ENCODE results near the gene ABLIM2.

The ABLIM2 gene

GRCh38 chr4:8192748-8193738, 34.4 kb upstream of the ABLIM2 start:
- DNase-seq (ENCODE audit: low read depth in 2 of 2): no peak

GRCh38 chr4:8191136-8191747, 32.6 kb upstream of the ABLIM2 start:
- no peak for DNase-seq (ENCODE audit: low read depth in 2 of 2)

DNA sequence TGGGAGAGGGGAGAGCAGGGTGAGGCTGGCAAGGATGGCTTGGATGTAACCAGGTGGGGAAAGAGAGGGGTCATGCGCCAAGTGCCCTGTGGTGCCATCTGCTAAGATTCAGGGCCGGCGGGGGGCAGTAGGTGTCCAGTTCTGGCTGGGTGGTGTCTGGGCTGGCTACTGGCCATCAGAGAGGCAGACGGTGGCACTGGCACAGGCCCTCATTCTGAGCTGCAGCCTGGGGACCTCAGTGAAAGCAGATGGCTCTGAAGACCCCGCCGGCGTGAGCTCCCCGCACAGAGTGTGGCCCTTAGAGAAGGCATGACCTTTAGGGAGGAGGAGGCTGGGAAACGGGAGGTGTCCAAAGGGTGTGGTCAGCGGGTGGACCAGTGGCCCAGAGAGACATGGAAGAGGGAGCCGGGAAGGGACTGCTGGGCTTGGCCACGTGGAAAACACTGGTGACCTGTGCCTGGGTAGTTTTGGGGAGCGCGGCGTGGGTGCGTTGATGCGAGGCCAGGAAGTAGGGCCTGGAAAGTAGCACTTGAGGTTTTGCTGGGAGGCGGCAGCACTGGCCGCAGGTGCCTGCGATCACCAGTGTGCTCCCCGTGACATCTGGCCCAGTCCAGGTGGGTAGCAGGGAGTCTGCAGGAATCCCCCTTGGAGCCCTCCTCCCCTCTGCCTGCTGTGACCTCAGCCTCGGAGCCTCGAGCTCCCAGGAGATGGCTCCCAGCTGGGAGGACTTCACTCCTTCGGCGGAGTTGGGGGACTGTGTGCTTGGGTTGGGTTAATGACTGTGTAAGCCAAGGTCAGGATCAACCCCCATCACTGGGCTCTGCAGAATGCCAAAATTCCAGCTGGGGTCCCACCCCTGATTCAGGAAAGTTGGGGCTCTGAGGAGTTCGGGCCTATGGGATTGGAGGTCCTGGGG, 31.2 kb upstream of the ABLIM2 start:
- no peak for DNase-seq (ENCODE audit: low read depth in 2 of 2)

- no peak for DNase-seq (ENCODE audit: low read depth in 2 of 2)
Measured at GRCh38 chr4:8188743-8189550, 30.3 kb upstream of the ABLIM2 start.

GRCh38 chr4:8188085-8188484, 29.5 kb upstream of the ABLIM2 start:
- DNase-seq (ENCODE audit: low read depth in 2 of 2): no peak

DNA sequence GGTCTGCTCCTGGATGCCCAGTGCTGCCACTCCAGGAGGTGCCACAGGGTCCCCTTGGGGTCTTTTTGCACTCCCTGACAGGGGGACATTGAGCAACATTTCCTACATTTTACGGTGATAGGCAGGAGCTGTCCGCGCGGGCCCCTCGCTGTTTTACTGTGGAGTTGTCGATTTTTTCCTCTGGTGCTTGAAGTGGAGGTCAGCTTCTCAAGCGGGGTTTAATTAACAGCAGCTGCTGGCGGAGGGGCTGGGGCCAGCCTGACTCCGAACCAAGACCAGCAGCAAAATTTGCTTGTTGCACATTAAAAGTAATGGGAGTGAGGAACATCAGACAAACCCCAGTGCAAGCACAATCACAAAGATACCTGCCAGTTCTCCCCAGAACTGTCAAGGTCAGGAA, 27.3 kb upstream of the ABLIM2 start:
- no peak for DNase-seq (ENCODE audit: low read depth in 2 of 2)

GRCh38 chr4:8185295-8185694, 26.7 kb upstream of the ABLIM2 start:
- DNase-seq (ENCODE audit: low read depth in 2 of 2): no peak

DNA sequence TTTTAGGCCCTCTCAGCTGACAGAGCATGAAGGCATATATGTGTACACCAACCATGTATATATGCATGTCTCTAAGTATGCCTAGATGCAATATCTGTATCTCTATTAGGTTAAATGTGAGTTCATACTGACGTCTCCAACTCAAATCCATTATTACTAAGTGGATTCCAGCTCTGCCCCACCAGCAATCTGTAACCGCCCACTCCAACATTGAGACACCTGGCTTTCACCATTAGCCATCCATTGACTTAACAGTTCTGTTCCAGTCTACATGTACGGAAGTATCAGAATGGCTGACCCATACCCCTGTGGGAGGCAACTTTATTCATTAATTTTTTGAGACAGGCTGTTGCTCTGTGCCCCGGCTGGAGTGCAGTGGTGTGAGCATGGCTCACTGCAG, 25.4 kb upstream of the ABLIM2 start:
- no peak for DNase-seq (ENCODE audit: low read depth in 2 of 2)

GRCh38 chr4:8182858-8183725, 24.5 kb upstream of the ABLIM2 start:
- no peak for DNase-seq (ENCODE audit: low read depth in 2 of 2)

DNA sequence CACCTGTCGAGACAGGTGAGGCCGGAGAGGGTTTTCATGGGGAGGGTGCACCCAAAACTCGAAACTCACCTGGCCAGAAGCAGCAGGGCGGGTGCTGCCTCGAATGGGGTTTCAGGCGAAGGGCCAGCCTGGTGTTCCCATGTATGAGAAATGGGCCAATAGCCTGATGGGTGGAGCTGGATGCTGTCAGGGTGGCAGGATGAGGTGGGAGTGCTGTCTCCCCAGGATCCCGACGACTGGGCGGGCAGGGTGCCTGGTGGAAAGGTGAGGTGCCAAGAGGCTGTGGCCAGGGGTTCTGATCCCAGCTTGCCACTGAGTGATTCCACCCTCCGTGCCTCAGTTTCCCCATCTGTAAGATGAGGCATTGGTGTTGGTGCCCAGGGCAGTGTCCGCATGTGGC, 23.7 kb upstream of the ABLIM2 start:
- DNase-seq (ENCODE audit: low read depth in 2 of 2): no peak

GRCh38 chr4:8181844-8182243, 23.2 kb upstream of the ABLIM2 start:
- DNase-seq (ENCODE audit: low read depth in 2 of 2): no peak

DNA sequence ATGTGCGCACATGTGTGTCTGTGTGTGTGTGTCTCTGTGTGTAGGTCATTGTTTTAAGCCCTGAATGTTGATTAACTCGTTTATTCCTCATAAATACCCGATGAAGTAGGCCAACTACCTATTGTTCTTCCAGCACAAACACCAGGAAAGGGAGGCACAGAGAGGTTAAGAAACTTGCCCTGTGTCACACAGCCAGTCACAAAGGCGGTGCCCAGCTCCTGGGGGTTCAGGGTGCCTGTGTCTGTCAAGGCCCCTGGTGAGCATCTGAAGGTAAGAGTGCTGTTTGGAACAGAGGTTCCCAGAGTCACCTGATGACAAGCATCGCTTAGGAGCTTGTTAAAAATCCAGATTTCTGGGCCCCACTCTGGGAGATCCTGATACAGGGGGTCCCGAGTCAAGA, 22.5 kb upstream of the ABLIM2 start:
- DNase-seq (ENCODE audit: low read depth in 2 of 2): no peak

- DNase-seq (ENCODE audit: low read depth in 2 of 2): no peak
Measured at GRCh38 chr4:8180310-8181093, 21.9 kb upstream of the ABLIM2 start.

GRCh38 chr4:8179771-8180170, 21.2 kb upstream of the ABLIM2 start:
- DNase-seq (ENCODE audit: low read depth in 2 of 2): no peak

GRCh38 chr4:8179074-8179473, 20.5 kb upstream of the ABLIM2 start:
- DNase-seq (ENCODE audit: low read depth in 2 of 2): no peak

DNA sequence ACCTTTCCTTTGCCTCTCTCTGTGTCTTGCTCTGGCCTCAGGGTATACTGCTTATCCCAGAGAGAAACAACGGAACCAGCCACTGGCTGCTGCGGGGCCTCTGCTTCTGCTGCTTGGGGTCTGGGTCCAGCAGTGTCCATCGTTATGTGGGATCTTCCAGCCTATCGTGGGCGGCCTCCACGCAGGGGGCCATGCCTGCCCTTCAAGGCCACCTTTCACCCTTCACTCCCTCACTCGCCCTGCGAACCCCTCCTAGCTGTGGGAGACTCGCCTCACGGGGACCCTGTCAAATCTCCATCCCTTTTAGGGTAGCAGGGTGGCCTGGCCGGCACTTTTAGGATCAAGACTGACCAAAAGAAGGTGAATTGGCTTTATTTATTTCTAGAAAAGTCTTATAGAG, 19.3 kb upstream of the ABLIM2 start:
- no peak for DNase-seq (ENCODE audit: low read depth in 2 of 2)

- DNase-seq (ENCODE audit: low read depth in 2 of 2): no peak
Measured at GRCh38 chr4:8177552-8177951, 18.9 kb upstream of the ABLIM2 start.

- DNase-seq (ENCODE audit: low read depth in 2 of 2): no peak
Measured at GRCh38 chr4:8176547-8177399, 18.2 kb upstream of the ABLIM2 start.

DNA sequence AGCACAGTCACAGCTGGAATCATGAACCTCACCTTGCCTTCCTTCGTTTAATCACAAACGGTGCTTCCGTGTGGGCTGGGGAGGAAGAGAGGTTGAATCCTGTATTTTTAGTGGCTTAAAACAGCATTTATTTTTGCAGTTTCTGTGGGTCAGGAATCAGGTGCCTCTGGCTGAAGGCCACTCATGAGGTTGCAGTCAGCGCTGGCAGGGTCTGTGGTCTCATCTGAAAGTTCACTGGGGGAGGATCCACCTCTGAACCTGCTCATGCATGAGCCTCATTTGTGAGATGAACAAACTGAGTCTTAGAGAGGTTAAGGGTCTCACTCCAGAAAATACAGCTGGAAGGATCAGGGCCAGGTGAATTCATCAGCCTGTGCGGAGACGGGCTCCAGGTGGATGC, 17.1 kb upstream of the ABLIM2 start:
- no peak for DNase-seq (ENCODE audit: low read depth in 2 of 2)

Data from activated CD8-positive, alpha-beta memory T cell treated with anti-CD3 and anti-CD28 coated beads for 4 hours (primary cell).